Measurements from ENCODE around the gene SUPT4H1. TPM values are rescaled to one million over a fixed set of nuclear protein-coding genes. Genes with fewer than 3 reads are reported as not detected.

Gene SUPT4H1
- total RNA-seq, 1 donor from 2014 or later: 160 TPM

DNA sequence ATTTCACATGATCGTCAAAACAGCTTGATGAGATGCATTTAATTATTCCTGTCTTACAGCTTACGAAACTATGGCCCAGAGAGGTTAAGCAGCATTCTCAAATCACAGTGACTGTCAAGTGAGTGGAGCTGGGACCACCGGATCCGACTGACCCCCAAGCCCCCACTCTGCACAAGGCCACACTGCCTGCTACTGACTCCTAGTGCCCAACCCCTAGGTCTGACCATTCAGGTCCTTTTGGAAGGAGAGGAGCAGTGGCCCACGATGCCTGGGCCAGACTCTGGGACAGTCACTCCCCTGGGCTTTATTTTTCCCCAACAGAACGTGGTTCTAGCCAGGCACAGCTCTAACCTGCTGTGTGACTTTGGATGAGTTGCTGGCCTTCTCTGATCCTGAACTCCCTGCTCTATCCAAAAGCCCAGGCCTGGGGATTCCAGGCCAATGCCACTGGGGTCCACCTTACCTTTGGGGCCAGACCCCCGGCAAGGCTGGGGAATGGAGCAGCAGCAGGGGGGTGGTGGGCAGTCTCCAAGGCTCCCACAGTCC lies 33.3 kb downstream of the SUPT4H1 start:
- intact Hi-C loops (cut with micrococcal nuclease): no loop called here
- Mint-ChIP-seq H3K4me1 (ENCODE audit: low read depth) (peaks cover 12% of the 10 kb centered on the region), H3K9me3 (no peaks in the 10 kb centered on the region), H3K36me3 (ENCODE audit: low read depth) (peaks cover 46% of the 10 kb centered on the region), H3K4me3 (ENCODE audit: low read depth) (no peak overlapping the region), H3K27me3 (ENCODE audit: low read depth) (no peaks in the 10 kb centered on the region), H3K27ac (peak overlapping the region; percentile 32)
- DNase-seq (ENCODE audit: low spot score): no peak

DNA sequence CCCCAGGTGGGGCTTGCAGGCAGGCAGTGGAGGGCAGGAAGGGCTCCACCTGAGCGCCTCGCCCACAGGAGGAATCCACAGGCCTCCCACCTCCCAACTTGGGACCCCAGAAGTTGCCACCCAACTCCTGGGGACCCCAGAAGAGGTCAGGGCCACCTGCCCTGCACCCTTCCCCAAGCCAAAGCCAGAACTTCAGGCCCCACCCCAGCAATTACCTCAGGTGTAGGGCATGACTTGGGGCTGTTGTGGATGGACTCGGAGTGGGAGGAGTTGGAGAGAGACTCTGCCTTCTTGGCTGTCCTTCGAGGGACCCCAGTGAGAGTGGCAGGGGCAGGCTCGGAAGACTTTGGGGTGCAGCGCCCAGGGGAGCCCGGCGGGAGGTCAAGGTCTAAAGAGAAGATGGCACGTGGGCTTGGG lies 33.9 kb downstream of the SUPT4H1 start:
- Mint-ChIP-seq H3K27ac (peak overlapping the region; percentile 67), H3K36me3 (ENCODE audit: low read depth) (peaks cover 41% of the 10 kb centered on the region), H3K4me1 (ENCODE audit: low read depth) (peaks cover 12% of the 10 kb centered on the region), H3K9me3 (no peaks in the 10 kb centered on the region), H3K27me3 (ENCODE audit: low read depth) (no peaks in the 10 kb centered on the region), H3K4me3 (ENCODE audit: low read depth) (no peak overlapping the region)
- intact Hi-C loops (cut with micrococcal nuclease): no loop called here
- DNase-seq (ENCODE audit: low spot score): peak; percentile 9

- Mint-ChIP-seq H3K36me3 (ENCODE audit: low read depth) (peaks cover 42% of the 10 kb centered on the region), H3K4me1 (ENCODE audit: low read depth) (peaks cover 12% of the 10 kb centered on the region), H3K27ac (peak overlapping the region; percentile 67), H3K9me3 (no peaks in the 10 kb centered on the region), H3K4me3 (ENCODE audit: low read depth) (no peak overlapping the region), H3K27me3 (ENCODE audit: low read depth) (no peaks in the 10 kb centered on the region)
- DNase-seq (ENCODE audit: low spot score): peak; percentile 61
- intact Hi-C loops (cut with micrococcal nuclease): loop anchor here (1.0 kb wide), 1 partner anchor 130 kb away; no protein-coding TSS in a partner anchor
Measured at GRCh38 chr17:58317421-58318064, 34.5 kb downstream of the SUPT4H1 start.

DNA sequence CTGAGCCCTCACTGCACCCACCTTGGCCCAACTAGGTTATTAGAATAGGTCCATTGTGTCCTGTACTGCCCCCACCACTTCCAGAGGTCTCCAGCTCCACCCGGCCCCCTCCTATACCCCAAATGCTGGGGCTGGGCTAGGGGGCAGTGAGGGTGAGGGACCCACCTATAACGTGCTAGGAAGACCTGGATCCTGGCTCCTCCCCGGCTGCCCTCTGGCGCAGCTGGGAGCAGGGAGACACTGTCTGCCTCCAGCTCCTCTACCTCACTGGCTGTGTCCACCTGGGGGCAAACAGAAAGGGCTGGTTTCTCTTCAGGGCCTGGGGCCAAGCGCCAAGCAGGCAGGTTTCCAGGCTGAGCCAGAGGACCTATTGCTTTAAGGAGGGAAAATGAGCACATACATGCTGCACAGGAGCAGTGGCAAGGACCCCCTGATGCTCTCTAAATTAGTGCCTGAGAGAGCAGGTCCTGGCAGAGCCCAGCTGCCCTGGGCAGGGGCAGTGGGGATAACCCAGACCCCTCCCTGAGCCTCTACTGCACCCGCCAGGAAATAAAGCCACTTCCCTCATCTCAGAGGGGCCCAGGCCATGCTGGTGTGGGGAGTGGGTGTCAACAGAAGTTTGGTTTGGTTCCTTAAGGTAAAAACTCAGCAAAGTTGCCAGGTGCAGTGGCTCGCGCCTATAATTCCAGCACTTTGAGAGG lies 35.6 kb downstream of the SUPT4H1 start:
- H3K36me3 Mint-ChIP-seq (ENCODE audit: low read depth): peaks cover 33% of the 10 kb centered on the region
- intact Hi-C loops (cut with micrococcal nuclease): no loop called here
- peaks cover 9% of the 10 kb centered on the region for H3K4me1 Mint-ChIP-seq (ENCODE audit: low read depth)
- H3K9me3 Mint-ChIP-seq: no peaks in the 10 kb centered on the region
- peak; percentile 8 for DNase-seq (ENCODE audit: low spot score)
- H3K4me3 Mint-ChIP-seq (ENCODE audit: low read depth): no peak overlapping the region
- no peak overlapping the region for H3K27ac Mint-ChIP-seq
- no peaks in the 10 kb centered on the region for H3K27me3 Mint-ChIP-seq (ENCODE audit: low read depth)

GRCh38 chr17:58315750-58316149 lies 36.3 kb downstream of the SUPT4H1 start:
- Mint-ChIP-seq H3K9me3 (no peaks in the 10 kb centered on the region), H3K27ac (no peak overlapping the region), H3K4me1 (ENCODE audit: low read depth) (peaks cover 9% of the 10 kb centered on the region), H3K27me3 (ENCODE audit: low read depth) (no peaks in the 10 kb centered on the region), H3K4me3 (ENCODE audit: low read depth) (no peak overlapping the region), H3K36me3 (ENCODE audit: low read depth) (peaks cover 29% of the 10 kb centered on the region)
- intact Hi-C loops (cut with micrococcal nuclease): no loop called here
- peak; percentile 1 for DNase-seq (ENCODE audit: low spot score)

DNA sequence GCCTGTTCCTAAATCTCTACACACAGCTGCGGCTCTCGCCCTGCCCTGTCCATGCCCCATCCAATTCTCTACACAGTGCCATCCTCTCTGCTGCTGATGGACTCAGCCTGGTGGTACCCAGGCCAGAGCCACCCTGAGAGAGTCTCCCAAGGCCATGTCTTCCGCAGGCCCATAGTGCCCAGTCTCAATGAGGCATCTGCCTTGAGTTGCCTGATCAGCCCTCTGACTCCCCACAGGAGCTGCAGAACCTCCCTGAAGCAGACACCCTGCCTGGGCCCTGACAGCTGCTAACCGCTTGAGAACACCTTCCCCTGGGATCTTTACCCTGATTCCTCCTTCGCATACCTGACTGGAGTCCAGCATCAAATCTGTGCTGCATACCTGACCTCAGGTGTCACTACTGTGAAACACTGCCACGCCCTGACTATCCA lies 36.7 kb downstream of the SUPT4H1 start:
- H3K27me3 Mint-ChIP-seq (ENCODE audit: low read depth): no peaks in the 10 kb centered on the region
- DNase-seq (ENCODE audit: low spot score): peak; percentile 8
- H3K4me1 Mint-ChIP-seq (ENCODE audit: low read depth): peaks cover 9% of the 10 kb centered on the region
- H3K4me3 Mint-ChIP-seq (ENCODE audit: low read depth): no peak overlapping the region
- intact Hi-C loops (cut with micrococcal nuclease): no loop called here
- H3K27ac Mint-ChIP-seq: no peak overlapping the region
- H3K9me3 Mint-ChIP-seq: no peaks in the 10 kb centered on the region
- H3K36me3 Mint-ChIP-seq (ENCODE audit: low read depth): peaks cover 28% of the 10 kb centered on the region

- intact Hi-C loops (cut with micrococcal nuclease): no loop called here
- H3K4me3 Mint-ChIP-seq (ENCODE audit: low read depth): no peak overlapping the region
- H3K36me3 Mint-ChIP-seq (ENCODE audit: low read depth): peaks cover 24% of the 10 kb centered on the region
- no peak for DNase-seq (ENCODE audit: low spot score)
- peaks cover 9% of the 10 kb centered on the region for H3K4me1 Mint-ChIP-seq (ENCODE audit: low read depth)
- H3K27me3 Mint-ChIP-seq (ENCODE audit: low read depth): no peaks in the 10 kb centered on the region
- no peak overlapping the region for H3K27ac Mint-ChIP-seq
- H3K9me3 Mint-ChIP-seq: no peaks in the 10 kb centered on the region
Measured at GRCh38 chr17:58314706-58315015, 37.3 kb downstream of the SUPT4H1 start.

DNA sequence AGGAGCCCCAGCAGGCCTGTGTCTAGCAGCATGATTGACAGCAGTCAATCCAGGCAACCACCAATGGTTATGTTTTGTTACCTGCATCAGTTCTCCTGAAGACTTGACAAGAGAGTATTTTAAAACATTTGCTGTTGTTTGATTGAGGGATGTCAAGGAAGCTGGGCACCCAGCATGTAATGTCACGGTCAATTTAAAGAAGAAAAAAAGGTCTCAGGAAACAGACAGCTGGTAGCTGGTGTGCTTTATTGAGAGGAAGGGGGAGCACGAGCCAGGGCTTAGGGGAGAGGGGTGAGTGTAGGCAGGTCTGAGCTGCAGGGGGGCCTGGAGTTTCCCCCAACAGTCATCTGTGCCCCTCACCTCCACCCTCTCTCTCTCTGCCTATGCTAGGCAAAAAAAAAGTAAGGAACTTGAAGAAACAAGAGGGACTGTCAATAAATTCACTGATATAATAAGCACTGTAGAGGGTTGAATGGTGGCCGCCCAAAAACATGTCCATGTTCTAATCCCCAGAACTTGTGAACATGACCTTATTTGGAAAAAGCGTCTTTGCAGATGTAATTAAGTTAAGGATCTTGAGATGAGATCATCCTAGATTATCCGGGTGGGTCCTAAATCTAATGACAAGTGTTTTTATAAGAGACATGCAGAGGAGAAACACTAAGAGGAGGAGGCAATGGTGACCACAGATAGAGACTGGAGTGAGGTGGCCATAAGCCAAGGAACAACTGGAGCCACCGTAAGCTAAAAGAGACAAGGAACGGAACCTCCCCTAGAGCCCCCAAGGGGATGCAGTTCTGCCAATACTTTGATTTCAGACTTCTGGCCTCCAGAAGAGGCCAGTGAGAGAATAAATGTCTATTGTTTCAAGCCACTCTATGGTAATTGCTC lies 37.9 kb downstream of the SUPT4H1 start:
- Mint-ChIP-seq H3K36me3 (ENCODE audit: low read depth) (peaks cover 27% of the 10 kb centered on the region), H3K4me1 (ENCODE audit: low read depth) (peaks cover 9% of the 10 kb centered on the region), H3K27ac (no peak overlapping the region), H3K27me3 (ENCODE audit: low read depth) (no peaks in the 10 kb centered on the region), H3K9me3 (no peaks in the 10 kb centered on the region), H3K4me3 (ENCODE audit: low read depth) (no peak overlapping the region)
- intact Hi-C loops (cut with micrococcal nuclease): no loop called here
- no peak for DNase-seq (ENCODE audit: low spot score)

GRCh38 chr17:58312829-58313228 lies 39.2 kb downstream of the SUPT4H1 start:
- Mint-ChIP-seq H3K36me3 (ENCODE audit: low read depth) (peaks cover 28% of the 10 kb centered on the region), H3K9me3 (no peaks in the 10 kb centered on the region), H3K4me3 (ENCODE audit: low read depth) (no peak overlapping the region), H3K27ac (no peak overlapping the region), H3K27me3 (ENCODE audit: low read depth) (no peaks in the 10 kb centered on the region), H3K4me1 (ENCODE audit: low read depth) (peaks cover 5% of the 10 kb centered on the region)
- intact Hi-C loops (cut with micrococcal nuclease): no loop called here
- DNase-seq (ENCODE audit: low spot score): no peak

DNA sequence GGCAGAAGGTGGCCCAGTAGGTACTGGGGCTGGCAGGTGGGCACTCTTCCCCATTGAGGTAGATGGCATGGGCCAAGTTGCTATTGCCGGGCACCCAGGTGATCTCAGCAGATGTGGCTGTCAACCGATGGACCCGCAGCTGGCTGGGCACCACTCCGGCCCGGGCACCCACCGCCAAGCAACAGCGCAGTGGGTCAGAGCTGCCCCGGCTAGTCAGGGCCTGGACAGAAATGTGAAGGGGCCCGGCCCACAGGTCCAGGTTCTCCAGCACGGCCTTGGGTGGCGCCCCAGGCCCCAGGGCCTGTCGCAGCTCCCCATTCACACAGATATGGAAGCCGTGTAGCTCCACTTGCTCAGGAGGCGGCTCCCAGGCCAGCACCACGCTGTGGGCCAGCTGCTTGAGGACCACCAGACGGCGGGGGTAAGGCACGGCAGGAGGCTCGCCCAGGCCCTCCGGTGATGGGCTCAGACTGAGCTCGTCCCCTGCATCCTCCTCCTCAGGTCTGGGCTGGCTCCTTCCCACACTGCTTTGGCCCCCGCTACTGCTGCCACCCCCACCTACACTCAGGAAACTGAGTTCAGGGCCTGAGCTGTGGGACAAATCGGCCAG lies 39.9 kb downstream of the SUPT4H1 start:
- no peaks in the 10 kb centered on the region for H3K4me1 Mint-ChIP-seq (ENCODE audit: low read depth)
- no peak overlapping the region for H3K27ac Mint-ChIP-seq
- no peak for DNase-seq (ENCODE audit: low spot score)
- no peaks in the 10 kb centered on the region for H3K27me3 Mint-ChIP-seq (ENCODE audit: low read depth)
- intact Hi-C loops (cut with micrococcal nuclease): no loop called here
- H3K4me3 Mint-ChIP-seq (ENCODE audit: low read depth): no peak overlapping the region
- H3K36me3 Mint-ChIP-seq (ENCODE audit: low read depth): peaks cover 27% of the 10 kb centered on the region
- no peaks in the 10 kb centered on the region for H3K9me3 Mint-ChIP-seq

DNA sequence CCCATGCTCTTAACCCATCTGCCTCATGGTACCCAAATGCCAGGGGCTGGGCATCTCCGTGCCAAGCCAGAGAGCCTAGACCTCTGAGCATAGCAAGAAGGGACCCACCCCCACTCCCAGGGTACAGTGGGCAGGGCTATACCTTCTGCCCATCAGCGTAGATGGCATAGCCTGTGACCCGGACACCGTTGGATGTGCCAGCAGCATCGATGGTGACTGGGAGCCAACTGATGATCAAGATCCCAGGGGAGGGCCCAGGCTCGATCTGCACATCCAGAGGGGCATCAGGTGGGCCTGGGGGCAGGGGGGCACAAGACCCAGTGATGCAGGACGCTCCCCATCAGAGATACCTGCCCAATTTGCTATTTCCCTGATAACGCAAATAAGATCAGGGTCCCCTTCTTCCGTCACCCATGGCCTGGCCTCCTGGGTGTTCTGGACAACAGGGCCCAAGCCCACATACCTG lies 40.5 kb downstream of the SUPT4H1 start:
- no peak overlapping the region for H3K27ac Mint-ChIP-seq
- DNase-seq (ENCODE audit: low spot score): no peak
- no peaks in the 10 kb centered on the region for H3K4me1 Mint-ChIP-seq (ENCODE audit: low read depth)
- intact Hi-C loops (cut with micrococcal nuclease): no loop called here
- no peaks in the 10 kb centered on the region for H3K9me3 Mint-ChIP-seq
- H3K27me3 Mint-ChIP-seq (ENCODE audit: low read depth): no peaks in the 10 kb centered on the region
- no peak overlapping the region for H3K4me3 Mint-ChIP-seq (ENCODE audit: low read depth)
- peaks cover 30% of the 10 kb centered on the region for H3K36me3 Mint-ChIP-seq (ENCODE audit: low read depth)

All from activated T-helper 2 cell treated with anti-CD3 and anti-CD28 coated beads, Interferon-gamma antibody, Interleukin-2, Interleukin-4, amounts not matched to agents 10 μg/mL and 5 μg/mL and 100 μg/mL, durations not matched to agents 14 hours and 24 hours and 36 hours (primary cell).